Limb (tissue), 2 donors: Measurements from ENCODE around the gene HDAC5.
A peak's percentile ranks its signal among the peaks of the same experiment; 100 is the strongest.

Source experiments
- DNase-seq, 2 donors: peaks; one replicate each; pipeline ENCODE4 v3.0.0-alpha.2; 2016; ENCODE audit errors: extremely low spot score in 2 of 2

Gene HDAC5

DNA sequence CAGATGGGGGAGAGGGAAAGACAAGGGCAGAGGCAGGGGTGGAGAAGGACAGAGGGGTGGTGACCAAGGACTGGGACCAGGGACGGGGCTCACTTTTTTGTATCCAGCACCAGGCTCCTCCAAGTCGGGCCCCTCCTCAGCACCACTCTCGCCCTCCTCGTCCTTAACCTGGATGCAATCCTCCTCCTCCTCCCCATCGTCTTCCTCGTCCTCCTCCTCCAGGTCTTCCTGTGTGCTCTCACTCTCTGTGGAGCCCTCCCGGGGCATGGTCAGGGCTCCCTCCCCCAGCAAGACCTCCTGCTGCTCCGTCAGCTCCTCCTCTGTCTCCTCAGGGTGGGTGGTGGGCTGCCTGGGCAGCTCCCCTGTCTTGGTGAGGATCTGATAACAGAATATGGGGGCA, 36.1 kb downstream of the HDAC5 start:
- DNase-seq: no peak

DNA sequence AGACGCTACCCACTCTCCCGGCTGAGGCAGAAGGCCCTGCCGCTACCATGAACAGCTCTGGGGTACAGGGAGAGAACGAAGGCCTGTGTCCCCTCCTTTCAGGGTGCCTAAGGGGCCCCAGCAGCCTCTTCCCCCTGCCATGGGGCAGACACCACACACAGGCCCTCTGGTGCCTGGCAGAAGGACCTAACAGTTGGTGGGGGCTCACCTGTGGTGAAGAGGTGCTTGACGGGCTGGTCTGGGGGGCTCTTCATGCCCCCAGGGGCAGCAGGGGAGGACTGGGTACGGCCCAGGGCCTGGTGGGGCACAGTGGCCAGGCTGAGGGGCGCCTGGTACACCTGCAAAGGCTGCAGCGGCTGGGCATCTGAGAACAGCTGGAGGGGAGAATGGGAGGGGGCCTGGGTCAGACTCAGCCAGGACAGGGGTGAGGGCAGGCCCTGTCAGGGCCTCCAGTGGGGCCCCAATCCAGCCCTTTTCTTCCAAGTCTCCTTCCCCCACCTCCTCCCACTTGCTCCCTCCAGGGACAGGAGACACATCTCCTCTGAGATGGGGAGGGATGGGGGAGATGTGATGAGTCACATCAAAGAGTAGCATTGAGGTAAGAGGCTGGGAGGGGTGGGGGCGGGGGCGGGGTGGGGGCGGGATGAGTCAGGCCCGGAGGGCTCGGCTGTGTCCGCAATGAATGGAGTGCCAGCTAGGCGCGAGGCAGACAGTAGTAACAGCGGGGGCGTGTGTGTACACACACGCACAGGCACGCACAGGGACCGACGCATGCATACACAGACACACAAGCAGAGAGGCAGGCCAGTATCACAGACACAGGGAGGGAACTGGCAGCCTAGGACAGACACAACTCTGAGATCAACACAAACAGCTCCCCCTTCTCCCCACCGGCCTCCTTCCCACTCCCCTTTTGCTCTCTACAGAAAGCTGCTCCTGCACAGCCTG, 36.8 kb downstream of the HDAC5 start:
- no peak for DNase-seq

DNA sequence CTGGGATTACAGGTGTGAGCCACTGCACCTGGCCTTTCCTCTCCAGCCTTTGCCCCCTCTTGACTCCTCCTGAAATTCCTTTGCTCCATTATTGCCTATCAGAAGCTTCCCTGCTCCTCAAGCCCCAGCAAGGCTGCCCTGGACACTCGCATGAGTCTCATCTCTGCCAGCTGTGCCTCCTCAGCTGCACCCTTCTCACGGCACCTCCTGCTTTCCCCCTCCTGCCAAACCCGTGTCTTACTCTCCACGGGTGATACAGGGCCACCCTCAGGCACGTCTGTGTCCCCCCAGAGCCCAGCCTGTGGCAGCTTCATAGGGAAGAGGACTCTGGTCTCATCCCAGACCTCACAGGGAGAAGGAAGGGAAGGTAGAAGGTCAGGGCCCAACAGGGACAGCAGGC, 37.5 kb downstream of the HDAC5 start:
- DNase-seq: no peak

DNA sequence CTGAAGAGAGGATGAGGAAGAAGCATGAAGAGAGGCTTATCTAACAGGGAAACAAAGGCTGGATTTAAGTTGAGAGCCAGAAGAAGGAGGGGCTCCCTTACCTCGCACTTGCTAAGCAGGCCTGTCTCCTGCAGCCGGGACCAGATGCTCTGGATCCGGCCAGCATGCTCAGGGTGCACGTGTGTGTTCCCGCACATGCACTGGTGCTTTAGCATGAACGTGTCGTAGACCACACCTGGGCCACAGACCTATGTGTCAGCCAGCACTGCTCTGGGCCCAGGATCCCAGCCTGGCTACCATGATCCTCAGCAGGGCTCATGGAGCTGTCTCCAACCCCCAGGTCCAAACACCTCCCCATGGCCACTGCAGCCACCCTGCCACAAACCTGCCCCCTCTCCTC, 38.5 kb downstream of the HDAC5 start:
- DNase-seq: no peak

DNA sequence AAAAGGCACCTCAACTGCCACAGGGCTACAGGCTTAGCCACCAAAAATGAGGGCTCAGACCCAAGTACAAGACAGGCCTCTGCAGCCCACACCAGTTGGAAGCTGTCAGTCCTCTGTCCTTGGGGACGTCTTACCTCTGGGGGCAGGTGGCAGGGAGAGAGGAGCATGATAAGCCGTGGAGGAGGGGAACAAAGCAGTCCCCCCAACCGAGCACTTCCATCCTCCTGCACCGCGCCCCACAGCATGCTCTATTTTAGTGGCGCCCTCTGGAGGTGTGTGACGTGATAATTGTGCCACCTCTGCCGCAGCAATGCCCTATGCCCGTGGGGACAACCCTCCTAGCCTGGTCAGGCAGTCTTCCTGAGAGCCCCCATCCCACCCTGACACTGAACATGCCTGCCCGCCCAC, 39.3 kb downstream of the HDAC5 start:
- no peak for DNase-seq

DNA sequence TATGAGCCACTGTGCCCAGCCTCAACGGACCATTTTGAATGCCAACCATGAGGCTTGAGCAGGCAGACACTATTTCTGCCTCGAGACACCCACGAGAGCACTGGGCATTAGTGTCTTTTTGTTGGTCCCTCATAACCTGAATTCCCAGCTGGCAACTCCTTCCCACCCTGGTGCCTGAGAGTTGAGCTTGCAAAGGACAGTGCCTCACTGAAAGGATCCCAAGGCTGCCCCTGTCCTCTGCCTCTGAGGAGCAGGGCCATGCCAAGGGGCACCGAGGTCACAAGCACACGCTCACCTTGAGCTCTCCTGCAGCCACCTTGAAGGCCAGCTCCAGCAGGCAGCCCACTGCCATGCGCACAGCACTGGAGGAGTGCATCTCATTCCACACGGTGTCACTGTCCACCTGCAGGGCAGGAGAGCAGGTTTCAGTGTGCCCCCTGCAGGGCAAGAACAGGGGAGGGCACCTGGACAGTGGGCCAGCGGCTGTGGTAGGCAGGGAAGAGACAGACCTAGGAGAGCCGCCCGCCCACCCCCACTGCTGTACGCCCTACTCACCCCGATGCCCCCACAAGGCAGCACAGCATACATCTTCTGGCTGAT, 40.1 kb downstream of the HDAC5 start:
- DNase-seq: no peak

DNA sequence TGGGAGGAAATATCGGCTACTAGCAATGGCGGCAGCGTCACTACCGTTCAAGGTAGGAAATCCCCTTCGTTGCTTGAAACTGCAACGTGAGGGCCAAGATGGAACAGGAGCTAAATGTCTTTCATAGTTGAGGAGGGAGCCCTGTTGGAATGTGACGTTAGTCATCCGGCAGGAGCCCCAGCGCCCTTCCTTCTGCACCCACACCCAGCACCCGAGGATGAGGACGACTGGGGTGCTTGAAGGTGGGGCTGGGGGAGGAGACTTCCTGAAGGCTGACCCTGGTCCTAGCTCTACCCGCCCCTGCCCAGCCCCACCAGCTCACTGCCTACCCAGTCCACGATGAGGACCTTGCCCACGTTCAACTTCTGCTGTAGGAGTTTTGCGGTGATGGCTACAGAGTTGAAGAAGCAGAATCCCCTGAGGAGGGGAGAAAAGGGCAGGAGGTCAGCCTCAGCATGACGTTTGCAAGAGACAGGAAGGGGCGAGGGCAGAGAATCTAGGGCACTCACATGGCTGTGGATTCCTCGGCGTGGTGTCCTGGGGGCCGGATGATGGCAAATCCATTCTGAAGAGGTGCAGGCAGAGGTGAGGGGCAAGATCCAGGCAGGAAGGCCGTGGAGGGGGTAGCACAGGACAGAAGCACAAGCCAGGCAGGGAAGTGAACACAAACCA, 41.0 kb downstream of the HDAC5 start:
- DNase-seq: no peak

DNA sequence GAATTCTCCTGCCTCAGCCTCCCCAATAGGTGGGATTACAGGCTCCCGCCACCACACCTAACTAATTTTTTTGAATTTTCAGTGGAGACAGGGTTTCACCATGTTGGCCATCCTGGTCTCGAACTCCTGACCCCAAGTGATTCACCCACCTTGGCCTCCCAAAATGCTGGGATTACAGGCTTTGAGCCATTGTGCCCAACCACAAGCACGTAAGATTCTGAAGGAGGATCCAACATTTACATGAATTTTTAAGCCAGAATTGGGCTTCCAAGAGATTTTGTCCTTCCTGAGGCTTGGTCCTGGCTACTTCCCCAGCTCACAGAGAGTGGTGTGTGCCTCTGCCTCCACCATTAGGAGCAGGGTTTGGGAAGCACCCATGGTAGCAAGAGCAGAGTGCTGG, 41.8 kb downstream of the HDAC5 start:
- DNase-seq: no peak

DNA sequence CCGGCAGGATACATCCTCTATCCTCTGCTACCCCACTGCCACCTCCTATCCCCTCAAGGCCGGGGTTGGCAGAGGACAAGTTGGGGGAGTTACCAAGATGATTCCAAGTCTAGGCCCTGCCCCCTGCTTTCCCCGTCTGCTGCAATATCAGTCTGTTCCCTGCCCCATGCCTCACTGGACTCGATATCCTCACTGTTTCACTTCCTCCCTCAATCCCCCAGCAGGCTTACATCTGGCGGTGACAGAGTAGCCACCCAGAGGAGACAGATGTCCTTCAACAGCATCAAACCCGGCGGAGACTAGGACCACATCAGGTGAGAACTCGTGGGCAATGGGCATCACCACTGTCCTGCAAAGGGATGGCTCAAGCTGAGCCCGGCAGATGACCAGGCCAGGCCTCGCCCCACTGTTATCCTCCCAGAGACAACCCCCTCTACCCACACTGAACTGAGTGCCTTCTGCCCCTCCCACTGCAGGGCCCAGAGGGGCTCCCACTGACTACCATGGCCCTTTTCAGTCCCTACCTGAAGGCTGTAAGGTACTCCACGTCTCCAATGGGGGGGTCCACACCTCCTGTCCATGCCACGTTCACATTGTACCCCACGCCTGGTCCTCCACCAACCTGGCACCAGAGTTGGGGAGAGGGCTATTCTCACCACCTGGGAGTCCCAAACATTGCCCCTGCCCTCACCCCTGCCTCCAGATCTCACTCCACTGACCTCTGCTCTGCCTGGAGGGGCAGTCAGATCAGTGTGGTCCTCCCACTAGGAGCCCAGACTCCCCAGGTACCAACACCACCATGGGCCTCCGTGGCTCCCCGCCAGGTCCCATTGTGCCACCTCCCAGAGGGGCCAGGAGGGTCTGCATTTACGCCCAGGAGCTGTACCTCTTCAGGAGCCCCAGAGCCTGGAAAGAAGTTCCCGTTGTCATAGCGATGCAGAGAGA, 43.3 kb downstream of the HDAC5 start:
- DNase-seq: no peak

DNA sequence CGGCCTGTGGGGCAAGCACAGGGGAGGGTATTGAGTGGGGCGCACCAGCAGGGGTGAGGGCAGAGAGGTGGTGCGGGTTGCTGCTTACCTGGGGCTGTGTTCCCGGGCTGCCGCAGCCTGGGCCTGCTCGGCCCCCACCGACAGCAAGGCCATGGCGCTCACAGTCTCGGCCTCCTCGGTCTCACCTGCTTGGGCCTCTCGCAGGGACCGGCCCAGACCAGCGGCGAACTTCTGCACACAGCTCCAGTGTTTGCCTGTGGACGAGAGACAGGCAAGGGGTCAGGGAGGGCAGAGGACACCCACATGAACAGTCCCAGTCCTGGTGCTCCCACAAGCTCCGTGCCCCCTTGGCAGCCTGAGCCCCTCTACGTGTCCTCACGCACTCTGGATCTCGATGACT, 45.0 kb downstream of the HDAC5 start:
- DNase-seq: peak in 1 of 2 donors; percentile 26

DNA sequence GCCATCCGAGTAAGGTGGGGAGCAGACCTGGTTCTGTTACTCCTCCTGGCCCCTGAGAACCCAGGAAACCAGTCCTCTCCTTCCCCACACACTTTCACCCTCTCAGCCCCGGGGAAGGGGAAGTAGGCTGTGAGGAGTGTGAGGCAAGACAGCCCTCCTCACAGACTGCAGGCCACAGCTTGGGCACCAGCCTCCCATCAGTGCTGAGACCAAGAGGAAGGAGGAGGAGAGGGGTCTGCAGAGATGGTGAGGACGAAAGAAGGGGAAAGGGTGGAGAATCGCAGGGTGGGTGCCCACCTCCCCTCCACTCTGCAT, 45.9 kb downstream of the HDAC5 start:
- no peak for DNase-seq

DNA sequence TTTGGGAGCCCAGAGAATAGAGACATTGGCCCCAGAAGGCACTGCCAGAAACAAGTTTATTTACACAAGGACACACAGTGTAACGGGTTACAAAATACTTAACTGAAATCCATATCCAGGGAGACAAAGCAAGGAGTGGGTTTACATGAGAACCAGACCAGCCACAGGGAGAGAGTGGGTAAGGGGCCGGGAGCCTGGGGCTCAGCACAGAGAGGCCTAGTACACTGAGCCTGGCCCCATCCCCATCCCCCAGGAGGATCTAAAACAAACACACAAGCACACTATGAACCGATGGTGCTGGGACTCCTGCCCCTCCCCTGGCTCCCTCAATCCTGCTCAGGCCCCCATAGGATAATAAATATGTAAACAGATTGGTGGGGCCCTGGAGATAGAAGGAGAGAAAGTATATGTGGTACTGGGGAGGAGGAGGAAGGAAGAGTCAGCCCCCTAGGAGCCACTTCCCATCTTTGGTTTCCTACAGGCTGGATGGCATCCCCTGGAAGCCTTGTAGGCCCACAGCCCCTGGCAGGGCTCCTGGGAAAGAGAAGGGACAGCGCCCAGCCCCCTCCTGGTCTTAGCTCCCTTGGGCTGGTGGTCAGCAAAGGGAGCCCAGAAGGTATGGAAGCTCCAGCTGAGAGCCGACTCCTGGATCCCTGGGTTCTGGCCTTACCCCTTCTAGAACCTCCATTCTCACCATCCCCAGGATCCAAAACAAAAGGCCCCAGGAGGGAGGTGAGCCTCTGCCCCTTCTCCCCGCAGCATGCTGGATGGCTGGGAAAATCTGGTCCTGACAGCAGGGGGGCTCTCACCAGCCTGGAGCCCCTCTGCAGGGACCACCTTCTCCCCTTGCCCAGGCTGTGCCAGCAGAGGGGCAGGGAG, 46.5 kb downstream of the HDAC5 start:
- DNase-seq: peak in 1 of 2 donors; percentile 12

DNA sequence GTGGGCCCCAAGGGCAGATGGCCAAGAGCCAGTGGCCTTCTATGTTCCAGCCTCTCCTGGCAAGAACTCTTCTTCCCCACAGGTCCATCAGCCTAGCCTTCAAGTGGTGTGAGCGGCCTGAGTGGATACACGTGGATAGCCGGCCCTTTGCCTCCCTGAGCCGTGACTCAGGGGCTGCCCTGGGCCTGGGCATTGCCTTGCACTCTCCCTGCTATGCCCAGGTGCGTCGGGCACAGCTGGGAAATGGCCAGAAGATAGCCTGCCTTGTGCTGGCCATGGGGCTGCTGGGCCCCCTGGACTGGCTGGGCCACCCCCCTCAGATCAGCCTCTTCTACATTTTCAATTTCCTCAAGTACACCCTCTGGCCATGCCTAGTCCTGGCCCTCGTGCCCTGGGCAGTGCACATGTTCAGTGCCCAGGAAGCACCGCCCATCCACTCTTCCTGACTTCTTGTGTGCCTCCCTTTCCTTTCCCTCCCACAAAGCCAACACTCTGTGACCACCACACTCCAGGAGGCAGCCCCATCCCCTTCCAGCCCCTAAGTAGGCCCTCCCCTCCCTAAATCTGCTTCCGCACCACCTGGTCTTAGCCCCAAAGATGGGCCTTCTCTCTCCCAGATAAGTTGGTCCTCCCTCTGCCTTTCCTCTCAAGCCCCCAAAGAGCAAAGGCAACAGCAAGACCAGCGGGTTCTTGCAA, 47.7 kb downstream of the HDAC5 start:
- peak in 1 of 2 donors; percentile 14 for DNase-seq

DNA sequence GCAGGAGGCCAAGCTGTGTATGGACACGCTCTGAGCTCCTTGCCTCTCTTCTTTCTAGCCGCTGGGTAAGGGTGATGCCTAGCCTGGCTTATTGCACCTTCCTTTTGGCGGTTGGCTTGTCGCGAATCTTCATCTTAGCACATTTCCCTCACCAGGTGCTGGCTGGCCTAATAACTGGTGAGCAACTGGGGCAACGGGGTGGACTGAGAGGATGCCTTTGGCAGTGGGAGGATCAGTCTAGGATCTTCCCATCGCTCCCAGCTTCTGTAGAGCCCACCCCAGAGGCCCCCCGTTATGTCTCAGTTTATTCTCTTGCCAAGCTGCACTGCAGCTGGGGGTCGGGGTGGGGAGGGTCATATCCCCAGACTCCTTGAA, 48.5 kb downstream of the HDAC5 start:
- no peak for DNase-seq

DNA sequence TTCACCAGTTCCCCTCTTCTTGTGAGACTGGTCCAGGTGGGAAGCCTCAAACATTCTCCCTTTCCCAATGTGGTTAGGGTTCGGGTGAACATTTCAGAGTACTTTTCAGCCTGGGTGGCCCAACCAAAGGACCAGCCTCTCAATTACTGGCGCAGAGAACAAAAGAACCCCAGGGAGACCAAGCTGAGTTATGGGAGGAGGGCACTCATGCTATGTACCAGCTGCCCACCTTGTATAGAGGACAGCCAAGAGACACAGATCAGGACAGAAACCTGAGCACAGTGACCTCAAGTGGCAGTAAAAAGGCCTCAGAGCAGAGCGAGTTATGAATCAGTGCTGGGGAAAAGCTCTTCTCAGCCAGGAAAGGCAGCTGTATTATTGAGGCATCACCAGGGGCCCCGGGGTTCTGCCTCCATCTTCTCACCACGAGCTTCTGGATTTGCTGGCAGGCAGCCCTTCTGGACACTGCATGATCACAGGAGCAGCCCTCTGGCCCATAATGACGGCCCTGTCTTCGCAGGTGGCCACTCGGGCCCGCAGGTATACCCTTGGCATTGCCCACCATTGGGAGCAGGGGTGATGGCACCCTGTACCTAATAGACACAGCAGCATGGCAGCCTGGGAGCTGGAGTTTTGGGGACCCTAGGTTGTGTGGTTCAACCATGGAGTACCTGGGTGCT, 49.1 kb downstream of the HDAC5 start:
- DNase-seq: no peak

DNA sequence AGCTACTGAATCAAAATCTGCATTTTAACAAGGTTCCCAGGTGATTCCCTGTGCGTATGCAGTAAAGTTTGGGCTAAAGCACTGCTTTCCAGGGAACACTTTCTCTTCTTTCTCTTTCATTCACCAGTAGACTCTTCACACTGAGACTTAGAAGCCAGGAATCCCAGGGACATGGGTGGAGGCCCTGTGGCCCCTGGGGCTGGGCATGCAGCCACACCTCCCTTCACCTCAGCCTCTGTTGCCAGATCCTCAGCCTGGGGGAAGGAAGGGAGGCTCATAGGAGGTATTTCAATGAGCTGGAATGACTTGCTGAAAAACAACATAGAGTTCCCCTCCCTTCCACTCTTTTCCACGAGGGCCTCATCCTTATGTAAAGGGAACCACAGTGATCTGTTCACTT, 51.7 kb downstream of the HDAC5 start:
- DNase-seq: no peak

DNA sequence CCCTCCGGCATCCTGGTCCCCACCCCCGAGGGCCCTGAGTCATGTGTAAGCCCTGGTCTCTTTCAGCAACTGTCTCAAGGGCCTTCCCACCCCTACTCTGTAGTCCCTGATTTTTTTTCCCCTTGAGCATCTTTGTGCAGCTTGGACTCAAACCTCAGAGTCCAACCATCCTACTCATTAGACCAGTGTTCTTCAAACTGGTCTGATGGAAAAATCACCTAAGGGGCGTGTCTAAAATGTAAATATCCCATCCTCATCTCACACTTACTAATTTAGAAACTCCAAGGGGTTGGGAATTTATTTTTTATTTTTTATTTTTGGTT, 52.3 kb downstream of the HDAC5 start:
- DNase-seq: no peak

DNA sequence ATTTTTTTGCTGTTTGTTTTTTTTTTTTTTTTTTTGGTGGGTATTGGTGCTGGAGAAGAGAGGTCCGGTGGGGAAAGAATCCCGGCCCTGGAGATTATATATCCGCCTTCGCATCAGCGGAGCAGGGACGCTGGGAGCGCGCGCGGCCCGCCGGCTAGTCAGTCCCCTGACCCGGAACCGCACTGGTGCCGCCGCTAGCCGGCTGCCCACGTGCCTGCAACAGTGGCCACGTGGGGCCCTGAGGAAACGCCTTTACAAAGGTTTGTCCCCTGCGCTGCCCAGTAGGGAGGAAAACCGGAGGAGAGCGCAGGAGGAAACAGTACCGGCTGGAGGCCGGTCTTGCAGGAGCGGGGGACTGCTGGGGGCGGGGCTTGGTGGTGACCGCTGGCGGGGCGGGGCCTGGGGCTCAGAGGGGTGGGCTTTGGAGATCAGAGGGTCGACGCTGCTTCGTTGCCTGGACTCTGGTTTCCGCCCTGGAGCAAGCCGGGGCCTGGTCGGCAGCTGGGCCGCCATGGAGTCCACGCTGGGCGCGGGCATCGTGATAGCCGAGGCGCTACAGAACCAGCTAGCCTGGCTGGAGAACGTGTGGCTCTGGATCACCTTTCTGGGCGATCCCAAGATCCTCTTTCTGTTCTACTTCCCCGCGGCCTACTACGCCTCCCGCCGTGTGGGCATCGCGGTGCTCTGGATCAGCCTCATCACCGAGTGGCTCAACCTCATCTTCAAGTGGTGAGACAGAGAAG, 52.8 kb downstream of the HDAC5 start, which contains the start of gene G6PC3:
Gene G6PC3, plus strand, starts transcription at position 281 of the 743 bp plus-strand sequence. Its CDS starts 231 bp downstream, at position 512.
- DNase-seq: peak; percentile 97 to 98
